Ishikawa (cell line): ENCODE data around the gene SEMA3E.

Source experiments
- CEBPB ChIP-seq: IDR thresholded peaks from 2 replicates; pipeline ENCODE4 v1.6.1; 2012
- CREB1 ChIP-seq: IDR thresholded peaks from 2 replicates; pipeline ENCODE4 v1.6.1; 2012; ENCODE audit warnings: low read depth
- EGR1 ChIP-seq: IDR thresholded peaks from 2 replicates; pipeline ENCODE4 v1.6.1; 2012
- EP300 ChIP-seq: IDR thresholded peaks from 2 replicates; pipeline ENCODE4 v1.6.1; 2012; ENCODE audit warnings: borderline replicate concordance
- FOXM1 ChIP-seq: IDR thresholded peaks from 2 replicates; pipeline ENCODE4 v1.6.1; 2012; ENCODE audit warnings: low read depth, borderline replicate concordance
- NFIC ChIP-seq: IDR thresholded peaks from 2 replicates; pipeline ENCODE4 v1.6.1; 2012
- RAD21 ChIP-seq: IDR thresholded peaks from 2 replicates; pipeline ENCODE4 v1.6.1; 2012; ENCODE audit warnings: low read depth
- REST ChIP-seq: IDR thresholded peaks from 2 replicates; pipeline ENCODE4 v1.6.1; 2012; ENCODE audit warnings: low read depth, mild to moderate bottlenecking
- TAF1 ChIP-seq: IDR thresholded peaks from 2 replicates; pipeline ENCODE4 v1.6.1; 2012; ENCODE audit warnings: low read depth, mild to moderate bottlenecking
- TCF12 ChIP-seq: IDR thresholded peaks from 2 replicates; pipeline ENCODE4 v1.6.1; 2012; ENCODE audit warnings: low read depth
- TEAD4 ChIP-seq: IDR thresholded peaks from 2 replicates; pipeline ENCODE4 v1.6.1; 2012
- USF1 ChIP-seq: IDR thresholded peaks from 2 replicates; pipeline ENCODE4 v1.6.1; 2012
- YY1 ChIP-seq: IDR thresholded peaks from 2 replicates; pipeline ENCODE4 v1.6.1; 2012; ENCODE audit warnings: low read depth
- ZBTB7A ChIP-seq: IDR thresholded peaks from 2 replicates; pipeline ENCODE4 v1.6.1; 2012; ENCODE audit warnings: low read depth
- TF ChIP-seq, protein P1 (sequence below): IDR thresholded peaks from 2 replicates; pipeline ENCODE4 v1.6.1; 2012

Gene SEMA3E

GRCh38 chr7:83466187-83466923 is 182.6 kb downstream of the SEMA3E start:
- TF ChIP-seq, protein P1, sequence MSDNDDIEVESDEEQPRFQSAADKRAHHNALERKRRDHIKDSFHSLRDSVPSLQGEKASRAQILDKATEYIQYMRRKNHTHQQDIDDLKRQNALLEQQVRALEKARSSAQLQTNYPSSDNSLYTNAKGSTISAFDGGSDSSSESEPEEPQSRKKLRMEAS = no peak
- TF ChIP-seq EP300 (no peak), TAF1 (no peak), EGR1 (no peak), FOXM1 (no peak), CEBPB (no peak), REST (no peak), YY1 (no peak), NFIC (no peak), ZBTB7A (no peak), RAD21 (no peak), CREB1 (no peak), TEAD4 (no peak), TCF12 (no peak), USF1 (no peak)

GRCh38 chr7:83465643-83466042 is 183.3 kb downstream of the SEMA3E start:
- TF ChIP-seq TAF1 = no peak
- no peak for TF ChIP-seq EGR1
- TF ChIP-seq TEAD4 = no peak
- no peak for TF ChIP-seq ZBTB7A
- no peak for TF ChIP-seq FOXM1
- no peak for TF ChIP-seq CEBPB
- no peak for TF ChIP-seq RAD21
- TF ChIP-seq YY1 = no peak
- TF ChIP-seq EP300 = no peak
- TF ChIP-seq TCF12 = no peak
- TF ChIP-seq, protein P1 = no peak
- no peak for TF ChIP-seq NFIC
- TF ChIP-seq USF1 = no peak
- TF ChIP-seq REST = no peak
- TF ChIP-seq CREB1 = no peak

GRCh38 chr7:83457022-83457892 is 191.7 kb downstream of the SEMA3E start:
- no peak for TF ChIP-seq EGR1
- TF ChIP-seq, protein P1 = no peak
- no peak for TF ChIP-seq YY1
- TF ChIP-seq TAF1 = no peak
- no peak for TF ChIP-seq RAD21
- TF ChIP-seq CREB1 = no peak
- TF ChIP-seq TEAD4 = no peak
- TF ChIP-seq ZBTB7A = no peak
- no peak for TF ChIP-seq CEBPB
- no peak for TF ChIP-seq NFIC
- no peak for TF ChIP-seq REST
- no peak for TF ChIP-seq USF1
- no peak for TF ChIP-seq TCF12
- no peak for TF ChIP-seq EP300
- no peak for TF ChIP-seq FOXM1
